ENCODE results near the gene AQP6.

Gene AQP6

GRCh38 chr12:50004696-50005095, 31.9 kb downstream of the AQP6 start:
- no peak for DNase-seq
- TF ChIP-seq, protein P1, sequence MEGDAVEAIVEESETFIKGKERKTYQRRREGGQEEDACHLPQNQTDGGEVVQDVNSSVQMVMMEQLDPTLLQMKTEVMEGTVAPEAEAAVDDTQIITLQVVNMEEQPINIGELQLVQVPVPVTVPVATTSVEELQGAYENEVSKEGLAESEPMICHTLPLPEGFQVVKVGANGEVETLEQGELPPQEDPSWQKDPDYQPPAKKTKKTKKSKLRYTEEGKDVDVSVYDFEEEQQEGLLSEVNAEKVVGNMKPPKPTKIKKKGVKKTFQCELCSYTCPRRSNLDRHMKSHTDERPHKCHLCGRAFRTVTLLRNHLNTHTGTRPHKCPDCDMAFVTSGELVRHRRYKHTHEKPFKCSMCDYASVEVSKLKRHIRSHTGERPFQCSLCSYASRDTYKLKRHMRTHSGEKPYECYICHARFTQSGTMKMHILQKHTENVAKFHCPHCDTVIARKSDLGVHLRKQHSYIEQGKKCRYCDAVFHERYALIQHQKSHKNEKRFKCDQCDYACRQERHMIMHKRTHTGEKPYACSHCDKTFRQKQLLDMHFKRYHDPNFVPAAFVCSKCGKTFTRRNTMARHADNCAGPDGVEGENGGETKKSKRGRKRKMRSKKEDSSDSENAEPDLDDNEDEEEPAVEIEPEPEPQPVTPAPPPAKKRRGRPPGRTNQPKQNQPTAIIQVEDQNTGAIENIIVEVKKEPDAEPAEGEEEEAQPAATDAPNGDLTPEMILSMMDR (IDR thresholded peaks at IDR 0.05; ENCODE audit: low read depth, low read length), result no peak
- H3K36me3 ChIP-seq, result peaks cover 77% of the 10 kb centered on the region
- H3K27me3 ChIP-seq (ENCODE audit: insufficient read depth, low read depth, severe bottlenecking), result no peaks in the 10 kb centered on the region
- no peak overlapping the region for H3K4me3 ChIP-seq (ENCODE audit: low read depth, low read length)
- H3K27ac ChIP-seq, result no peak overlapping the region
- no peaks in the 10 kb centered on the region for H3K9me3 ChIP-seq (ENCODE audit: severe bottlenecking)

- no peak overlapping the region for H3K4me3 ChIP-seq (ENCODE audit: low read depth, low read length)
- no peaks in the 10 kb centered on the region for H3K9me3 ChIP-seq (ENCODE audit: severe bottlenecking)
- TF ChIP-seq, protein P1 (IDR thresholded peaks at IDR 0.05; ENCODE audit: low read depth, low read length), result no peak
- no peak for DNase-seq
- peaks cover 75% of the 10 kb centered on the region for H3K36me3 ChIP-seq
- H3K27ac ChIP-seq, result no peak overlapping the region
- no peaks in the 10 kb centered on the region for H3K27me3 ChIP-seq (ENCODE audit: insufficient read depth, low read depth, severe bottlenecking)
Observed at GRCh38 chr12:50005175-50005574, 32.4 kb downstream of the AQP6 start.

DNA sequence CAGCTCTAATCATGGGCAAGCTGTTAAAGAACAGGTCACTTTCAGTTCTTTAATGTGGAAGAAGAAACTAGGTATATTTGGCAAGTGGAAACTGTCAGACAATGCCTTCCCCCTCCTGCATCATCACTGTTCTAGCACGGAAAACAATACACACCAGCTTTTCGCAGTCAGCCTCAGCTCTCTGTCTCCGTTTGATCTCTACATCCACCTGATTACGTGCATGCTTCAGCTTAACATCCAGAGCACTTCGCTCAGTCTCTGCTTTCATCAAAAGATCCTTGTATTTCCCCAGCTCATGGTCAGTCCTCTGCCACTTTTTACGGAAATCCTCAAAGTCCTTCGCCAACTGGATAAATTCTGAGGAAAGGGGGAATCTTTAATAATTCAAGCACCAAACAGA, 33.5 kb downstream of the AQP6 start:
- Histone ChIP-seq H3K27me3 (ENCODE audit: insufficient read depth, low read depth, severe bottlenecking) (no peaks in the 10 kb centered on the region), H3K4me3 (ENCODE audit: low read depth, low read length) (no peak overlapping the region), H3K36me3 (peaks cover 75% of the 10 kb centered on the region), H3K9me3 (ENCODE audit: severe bottlenecking) (no peaks in the 10 kb centered on the region), H3K27ac (no peak overlapping the region)
- no peak for DNase-seq
- TF ChIP-seq, protein P1 (IDR thresholded peaks at IDR 0.05; ENCODE audit: low read depth, low read length), result no peak

DNA sequence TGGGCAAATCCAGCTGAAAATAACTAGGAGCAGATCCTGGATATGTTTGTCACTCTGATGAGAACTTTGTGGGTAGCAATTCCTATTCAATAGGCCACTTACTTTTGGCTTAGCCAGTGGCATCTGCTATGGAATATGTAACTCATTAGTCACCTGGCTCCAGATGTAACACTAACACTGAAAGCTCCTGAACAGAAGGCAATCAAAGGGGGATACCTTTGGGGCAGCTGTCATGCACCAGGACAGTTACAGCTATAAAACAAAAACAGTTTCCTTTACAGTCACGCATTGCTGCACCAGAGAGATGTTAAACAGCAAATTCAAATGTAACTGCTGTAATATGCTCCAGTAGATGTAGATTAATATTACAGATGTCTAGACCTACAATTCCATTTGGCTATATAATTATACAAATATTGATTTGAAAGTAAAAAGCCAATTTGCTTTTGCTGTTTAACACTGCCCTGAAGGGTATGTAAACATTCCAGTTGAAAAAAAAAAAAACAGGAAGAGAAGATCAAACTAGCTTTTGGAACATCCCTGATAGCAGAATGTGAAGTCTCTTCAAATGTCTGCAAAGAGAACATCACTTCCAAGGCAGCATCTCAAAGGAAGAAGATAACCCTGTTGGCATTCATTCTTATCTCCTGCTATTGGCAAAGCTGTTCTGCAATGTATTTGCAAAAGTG, 34.2 kb downstream of the AQP6 start:
- peaks cover 75% of the 10 kb centered on the region for H3K36me3 ChIP-seq

GRCh38 chr12:50013361-50014147, 40.8 kb downstream of the AQP6 start:
- Histone ChIP-seq H3K27me3 (ENCODE audit: insufficient read depth, low read depth, severe bottlenecking) (no peaks in the 10 kb centered on the region), H3K4me3 (ENCODE audit: low read depth, low read length) (no peak overlapping the region), H3K36me3 (peaks cover 67% of the 10 kb centered on the region), H3K9me3 (ENCODE audit: severe bottlenecking) (no peaks in the 10 kb centered on the region), H3K27ac (no peak overlapping the region)
- no peak for DNase-seq
- TF ChIP-seq, protein P1 (IDR thresholded peaks at IDR 0.05; ENCODE audit: low read depth, low read length), result no peak

More for the DNA sequence above, 34.2 kb downstream of the AQP6 start:
- Histone ChIP-seq H3K4me3 (ENCODE audit: low read depth, low read length) (no peak overlapping the region), H3K27ac (no peak overlapping the region), H3K27me3 (ENCODE audit: insufficient read depth, low read depth, severe bottlenecking) (no peaks in the 10 kb centered on the region), H3K9me3 (ENCODE audit: severe bottlenecking) (no peaks in the 10 kb centered on the region)
- TF ChIP-seq, protein P1 (IDR thresholded peaks at IDR 0.05; ENCODE audit: low read depth, low read length), result no peak
- DNase-seq, result no peak

Measured in WERI-Rb-1 (cell line).